ENCODE measurements around the gene PLEKHA8. TPM values are rescaled to one million over a fixed set of nuclear protein-coding genes. Genes with fewer than 3 reads are reported as not detected.

The PLEKHA8 gene
- total RNA-seq, 2 experiments from 2014 or later, result 11.0 to 31.7 TPM

DNA sequence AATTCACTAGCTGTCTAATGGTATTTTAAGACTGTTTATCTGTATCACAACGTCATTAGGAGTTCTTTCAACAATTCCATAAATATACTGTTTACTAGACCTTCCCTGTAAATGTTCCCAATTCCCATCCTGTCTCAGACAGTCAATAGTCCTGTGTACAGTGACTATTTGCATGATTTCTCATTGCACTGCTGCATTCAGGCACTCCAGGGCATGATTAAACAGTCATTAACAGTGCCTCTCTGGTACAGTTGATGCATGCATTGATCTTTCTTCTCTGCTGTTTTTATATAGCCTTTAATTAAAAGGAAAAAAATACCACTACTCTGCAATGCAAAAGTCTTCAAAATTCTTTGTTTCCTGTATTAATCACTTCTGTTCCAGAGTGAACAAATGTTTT, 55.1 kb downstream of the PLEKHA8 start:
- no peak overlapping the region for H3K27ac ChIP-seq (ENCODE audit: low read depth, low read length, poor library complexity, severe bottlenecking)

DNA sequence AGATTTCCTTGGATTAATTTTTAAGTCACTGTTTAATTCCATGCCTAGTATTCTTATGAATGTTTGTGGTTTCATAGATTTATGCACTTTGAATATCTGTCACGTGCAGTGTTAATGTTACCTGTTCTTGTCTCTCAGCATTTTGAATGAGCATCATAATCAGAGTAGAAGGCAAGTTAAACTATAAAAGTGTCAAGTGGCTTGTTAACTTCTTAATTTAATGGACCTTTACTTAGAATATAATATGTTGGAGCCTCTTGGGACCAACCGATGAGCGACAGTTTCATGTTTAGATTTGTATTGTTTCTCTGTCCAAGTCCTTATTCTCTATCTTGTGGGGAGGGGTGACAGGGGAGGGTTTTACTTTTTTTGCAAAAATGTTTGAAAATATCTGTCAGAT, 56.0 kb downstream of the PLEKHA8 start:
- H3K79me2 ChIP-seq (ENCODE audit: insufficient read depth, low read depth, low read length), result no peaks in the 10 kb centered on the region
- no peaks in the 10 kb centered on the region for H3K9me3 ChIP-seq (ENCODE audit: low read length)
- no peak overlapping the region for H2AFZ ChIP-seq (ENCODE audit: low read length)
- no TSS peak for BruUV-seq (replicated peaks)
- no peaks in the 10 kb centered on the region for H3K9me2 ChIP-seq (ENCODE audit: insufficient read depth, low read length)
- H3K36me3 ChIP-seq (ENCODE audit: insufficient read depth, low read length), result peaks cover 4% of the 10 kb centered on the region; the same call in 1 of the 2 replicates
- ChIA-PET CTCF (ENCODE audit: unreplicated experiment) (no interaction called here), POLR2A (no interaction called here)
- DNase-seq (ENCODE audit: low spot score), result no peak
- TF ChIP-seq EZH2phosphoT487 (IDR thresholded peaks at IDR 0.05; ENCODE audit: borderline replicate concordance, low read depth, low read length), result no peak
- TF ChIP-seq, protein P1, sequence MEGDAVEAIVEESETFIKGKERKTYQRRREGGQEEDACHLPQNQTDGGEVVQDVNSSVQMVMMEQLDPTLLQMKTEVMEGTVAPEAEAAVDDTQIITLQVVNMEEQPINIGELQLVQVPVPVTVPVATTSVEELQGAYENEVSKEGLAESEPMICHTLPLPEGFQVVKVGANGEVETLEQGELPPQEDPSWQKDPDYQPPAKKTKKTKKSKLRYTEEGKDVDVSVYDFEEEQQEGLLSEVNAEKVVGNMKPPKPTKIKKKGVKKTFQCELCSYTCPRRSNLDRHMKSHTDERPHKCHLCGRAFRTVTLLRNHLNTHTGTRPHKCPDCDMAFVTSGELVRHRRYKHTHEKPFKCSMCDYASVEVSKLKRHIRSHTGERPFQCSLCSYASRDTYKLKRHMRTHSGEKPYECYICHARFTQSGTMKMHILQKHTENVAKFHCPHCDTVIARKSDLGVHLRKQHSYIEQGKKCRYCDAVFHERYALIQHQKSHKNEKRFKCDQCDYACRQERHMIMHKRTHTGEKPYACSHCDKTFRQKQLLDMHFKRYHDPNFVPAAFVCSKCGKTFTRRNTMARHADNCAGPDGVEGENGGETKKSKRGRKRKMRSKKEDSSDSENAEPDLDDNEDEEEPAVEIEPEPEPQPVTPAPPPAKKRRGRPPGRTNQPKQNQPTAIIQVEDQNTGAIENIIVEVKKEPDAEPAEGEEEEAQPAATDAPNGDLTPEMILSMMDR (conservative IDR thresholded peaks at IDR 0.05; ENCODE audit: low read length), result no peak
- no peak overlapping the region for H3K27ac ChIP-seq (ENCODE audit: low read depth, low read length, poor library complexity, severe bottlenecking)
- H3K4me3 ChIP-seq (ENCODE audit: low read depth, low read length, poor library complexity, severe bottlenecking), result no peak overlapping the region
- intact Hi-C loops (cut with micrococcal nuclease; ENCODE audit: unreplicated experiment), result no loop called here
- no peak overlapping the region for H3K4me2 ChIP-seq (ENCODE audit: low read length)
- no peaks in the 10 kb centered on the region for H4K20me1 ChIP-seq (ENCODE audit: insufficient read depth, low read length)
- H3K4me1 ChIP-seq (ENCODE audit: insufficient read depth, low read length, poor library complexity, severe bottlenecking), result no peaks in the 10 kb centered on the region

More for the DNA sequence above, 55.1 kb downstream of the PLEKHA8 start:
- Histone ChIP-seq H3K9me2 (ENCODE audit: insufficient read depth, low read length) (no peaks in the 10 kb centered on the region), H3K79me2 (ENCODE audit: insufficient read depth, low read depth, low read length) (no peaks in the 10 kb centered on the region), H2AFZ (ENCODE audit: low read length) (no peak overlapping the region), H3K4me1 (ENCODE audit: insufficient read depth, low read length, poor library complexity, severe bottlenecking) (no peaks in the 10 kb centered on the region), H3K36me3 (ENCODE audit: insufficient read depth, low read length) (peaks cover 8% of the 10 kb centered on the region; the same call in 1 of the 2 replicates), H3K4me3 (ENCODE audit: low read depth, low read length, poor library complexity, severe bottlenecking) (no peak overlapping the region), H3K4me2 (ENCODE audit: low read length) (no peak overlapping the region), H4K20me1 (ENCODE audit: insufficient read depth, low read length) (no peaks in the 10 kb centered on the region), H3K9me3 (ENCODE audit: low read length) (no peaks in the 10 kb centered on the region)
- ChIA-PET POLR2A (interaction anchor here (0.6 to 1.1 kb wide), 3 partner anchors 8 to 21 kb away, joined by 3 to 4 read pairs (median 3); no protein-coding TSS in a partner anchor), CTCF (ENCODE audit: unreplicated experiment) (no interaction called here)
- TF ChIP-seq, protein P1 (conservative IDR thresholded peaks at IDR 0.05; ENCODE audit: low read length), result no peak
- no peak for TF ChIP-seq EZH2phosphoT487 (IDR thresholded peaks at IDR 0.05; ENCODE audit: borderline replicate concordance, low read depth, low read length)
- intact Hi-C loops (cut with micrococcal nuclease; ENCODE audit: unreplicated experiment), result no loop called here
- no peak for DNase-seq (ENCODE audit: low spot score)
- BruUV-seq (replicated peaks), result no TSS peak

DNA sequence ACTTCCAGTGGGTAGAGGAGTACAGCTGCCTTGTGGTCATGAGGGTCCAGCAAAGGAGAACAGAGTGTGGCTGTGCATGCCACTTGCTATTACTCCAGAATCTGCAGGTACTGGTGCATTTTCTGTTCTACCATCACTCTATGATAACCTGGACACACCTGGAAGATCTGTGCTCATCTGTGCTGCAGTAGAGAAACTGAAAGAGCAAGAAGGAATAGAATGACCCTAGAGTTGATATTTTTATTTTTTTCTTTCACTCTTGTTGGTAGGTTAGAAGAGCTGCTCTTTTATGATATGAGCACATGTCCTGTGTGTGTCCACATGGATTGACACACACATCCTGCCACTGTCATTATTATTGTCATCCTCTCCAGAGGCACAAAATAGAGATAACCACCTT, 58.3 kb downstream of the PLEKHA8 start:
- ChIA-PET CTCF (ENCODE audit: unreplicated experiment) (no interaction called here), POLR2A (no interaction called here)
- Histone ChIP-seq H3K79me2 (ENCODE audit: insufficient read depth, low read depth, low read length) (no peaks in the 10 kb centered on the region), H3K27ac (ENCODE audit: low read depth, low read length, poor library complexity, severe bottlenecking) (no peak overlapping the region), H4K20me1 (ENCODE audit: insufficient read depth, low read length) (no peaks in the 10 kb centered on the region), H3K36me3 (ENCODE audit: insufficient read depth, low read length) (no peaks in the 10 kb centered on the region), H3K4me2 (ENCODE audit: low read length) (no peak overlapping the region), H3K9me2 (ENCODE audit: insufficient read depth, low read length) (no peaks in the 10 kb centered on the region), H3K9me3 (ENCODE audit: low read length) (no peaks in the 10 kb centered on the region), H3K4me1 (ENCODE audit: insufficient read depth, low read length, poor library complexity, severe bottlenecking) (no peaks in the 10 kb centered on the region), H3K4me3 (ENCODE audit: low read depth, low read length, poor library complexity, severe bottlenecking) (no peak overlapping the region), H2AFZ (ENCODE audit: low read length) (no peak overlapping the region)
- BruUV-seq (replicated peaks), result no TSS peak
- no peak for DNase-seq (ENCODE audit: low spot score)
- intact Hi-C loops (cut with micrococcal nuclease; ENCODE audit: unreplicated experiment), result no loop called here
- TF ChIP-seq, protein P1 (conservative IDR thresholded peaks at IDR 0.05; ENCODE audit: low read length), result no peak
- TF ChIP-seq EZH2phosphoT487 (IDR thresholded peaks at IDR 0.05; ENCODE audit: borderline replicate concordance, low read depth, low read length), result no peak
